Activated CD8-positive, alpha-beta T cell treated with anti-CD3 and anti-CD28 coated beads, Interleukin-2, amount 10 ng/mL, durations not matched to agents 7 days and 5 days (primary cell): ENCODE data around the gene CRYBB3. TPM values are rescaled to one million over a fixed set of nuclear protein-coding genes. Genes with fewer than 3 reads are reported as not detected.
"Not testable (repeated sequence)": the region's sequence is repeated elsewhere in the genome, so short reads cannot be mapped to it uniquely, and the experiment has no call there.

ENCODE experiments used
- ATAC-seq: fragments of 150-1000 bp; cut with Tn5 transposase; one replicate; pipeline ENCODE4 v1.10.0; 2021; ENCODE audit warnings: moderate library complexity
- CTCF ChIA-PET: fragments of 350-600 bp; sonication (Branson Sonifier 250); formaldehyde crosslinking; loops from one replicate; lab custom pipeline; 2021; ENCODE audit warnings: antibody characterized with exemption; lab: Charles Lee
- POLR2A ChIA-PET: fragments of 350-600 bp; sonication (Branson Sonifier 250); formaldehyde crosslinking; loops from one replicate; lab custom pipeline; 2021; ENCODE audit warnings: antibody characterized with exemption; lab: Charles Lee
- DNase-seq: peaks from one replicate; pipeline ENCODE4 v3.0.0-alpha.2; 2020
- H3K27ac Mint-ChIP-seq: one replicate; pipeline ENCODE4 v1.8.0; 2021; ENCODE audit warnings: mild to moderate bottlenecking, mixed read lengths
- H3K27me3 Mint-ChIP-seq: one replicate; pipeline ENCODE4 v1.8.0; 2021; ENCODE audit warnings: low read depth, mixed read lengths
- H3K36me3 Mint-ChIP-seq: one replicate; pipeline ENCODE4 v1.8.0; 2021; ENCODE audit warnings: low read depth, mixed read lengths
- H3K4me1 Mint-ChIP-seq: one replicate; pipeline ENCODE4 v1.8.0; 2021; ENCODE audit warnings: low read depth, mixed read lengths
- H3K4me3 Mint-ChIP-seq: one replicate; pipeline ENCODE4 v1.8.0; 2021; ENCODE audit warnings: mild to moderate bottlenecking, mixed read lengths
- H3K9me3 Mint-ChIP-seq: one replicate; pipeline ENCODE4 v1.8.0; 2022; ENCODE audit warnings: mixed read lengths; ENCODE audit not compliant: insufficient read depth
- total RNA-seq, 2 experiments: library from RNA; stranded (reverse); gene quantifications; one replicate each; pipeline ENCODE4 v1.2.3, GENCODE V29; 2021

The CRYBB3 gene
- total RNA-seq, 2 experiments from 2014 or later, result not detected

GRCh38 chr22:25235547-25236290 is 36.1 kb downstream of the CRYBB3 start:
- H3K36me3 Mint-ChIP-seq, result no peaks in the 10 kb centered on the region
- H3K9me3 Mint-ChIP-seq, result no peaks in the 10 kb centered on the region
- H3K27ac Mint-ChIP-seq, result no peak overlapping the region
- DNase-seq (peak; percentile 84), ATAC-seq (peak; percentile 99)
- no peak overlapping the region for H3K4me3 Mint-ChIP-seq
- ChIA-PET POLR2A (no interaction called here), CTCF (interaction anchor here (0.6 to 1.5 kb wide), 4 partner anchors 12 to 418 kb away, joined by 3 read pairs; no protein-coding TSS in a partner anchor)
- H3K27me3 Mint-ChIP-seq, result peaks cover 26% of the 10 kb centered on the region
- peaks cover 4% of the 10 kb centered on the region for H3K4me1 Mint-ChIP-seq

DNA sequence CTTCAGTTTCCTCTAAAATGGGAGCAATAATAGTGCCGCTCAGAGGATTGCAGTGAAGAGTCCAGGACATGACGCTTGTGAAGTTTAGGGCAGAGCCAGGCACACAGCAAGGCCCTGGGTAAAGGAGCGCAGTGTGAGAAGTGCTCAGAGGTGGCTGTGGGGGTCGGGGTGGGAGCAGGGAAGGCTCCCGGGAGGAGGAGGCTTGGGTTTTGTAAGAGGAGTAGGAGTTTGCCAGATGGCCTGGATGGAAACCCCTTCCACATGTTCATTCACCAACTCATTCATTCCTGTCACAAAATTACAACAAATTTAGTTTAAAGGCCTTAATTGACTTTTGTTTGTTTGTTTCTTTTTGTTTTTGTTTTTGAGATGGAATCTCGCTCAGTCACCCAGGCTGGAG is 36.8 kb downstream of the CRYBB3 start:
- H3K9me3 Mint-ChIP-seq, result no peaks in the 10 kb centered on the region
- peaks cover 4% of the 10 kb centered on the region for H3K4me1 Mint-ChIP-seq
- POLR2A ChIA-PET, result no interaction called here
- H3K27ac Mint-ChIP-seq, result no peak overlapping the region
- no peaks in the 10 kb centered on the region for H3K36me3 Mint-ChIP-seq
- no peak overlapping the region for H3K4me3 Mint-ChIP-seq
- peaks cover 31% of the 10 kb centered on the region for H3K27me3 Mint-ChIP-seq
- ATAC-seq (no peak), DNase-seq (no peak)
- CTCF ChIA-PET, result interaction anchor here (0.6 to 1.5 kb wide), 5 partner anchors 11 to 418 kb away, joined by 3 read pairs; no protein-coding TSS in a partner anchor

GRCh38 chr22:25237503-25237902 is 37.8 kb downstream of the CRYBB3 start:
- ChIA-PET POLR2A (no interaction called here), CTCF (interaction anchor here (1.4 kb wide), 1 partner anchor 156 kb away, joined by 3 read pairs; no protein-coding TSS in a partner anchor)
- Mint-ChIP-seq H3K9me3 (no peaks in the 10 kb centered on the region), H3K27me3 (peaks cover 27% of the 10 kb centered on the region), H3K27ac (no peak overlapping the region), H3K36me3 (no peaks in the 10 kb centered on the region), H3K4me3 (no peak overlapping the region), H3K4me1 (peaks cover 4% of the 10 kb centered on the region)
- ATAC-seq (no peak), DNase-seq (no peak)

DNA sequence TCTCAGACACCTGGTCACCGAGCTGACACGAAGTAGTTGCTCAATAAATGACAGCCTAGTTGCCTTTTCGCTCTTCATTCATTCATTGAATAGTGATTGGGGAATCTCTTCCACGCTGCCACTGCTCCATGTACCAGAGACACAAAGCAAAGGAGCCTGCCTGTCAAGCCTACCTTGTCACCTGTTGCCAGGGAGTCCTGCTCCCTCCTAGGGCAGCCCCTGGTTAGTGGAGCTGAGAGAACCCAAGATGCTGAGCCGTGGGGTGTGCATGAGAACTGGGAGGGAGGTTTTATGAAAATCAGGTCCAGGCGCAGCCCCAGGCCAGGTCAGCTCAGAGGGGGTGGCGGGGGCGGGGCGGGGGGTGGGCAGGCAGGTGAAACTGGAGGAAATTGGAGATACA is 38.4 kb downstream of the CRYBB3 start:
- ATAC-seq, POLR2A ChIA-PET, H3K36me3 Mint-ChIP-seq, H3K27ac Mint-ChIP-seq, H3K9me3 Mint-ChIP-seq, DNase-seq, CTCF ChIA-PET, H3K4me3 Mint-ChIP-seq, H3K4me1 Mint-ChIP-seq: not testable (repeated sequence)
- peaks cover 27% of the 10 kb centered on the region for H3K27me3 Mint-ChIP-seq

DNA sequence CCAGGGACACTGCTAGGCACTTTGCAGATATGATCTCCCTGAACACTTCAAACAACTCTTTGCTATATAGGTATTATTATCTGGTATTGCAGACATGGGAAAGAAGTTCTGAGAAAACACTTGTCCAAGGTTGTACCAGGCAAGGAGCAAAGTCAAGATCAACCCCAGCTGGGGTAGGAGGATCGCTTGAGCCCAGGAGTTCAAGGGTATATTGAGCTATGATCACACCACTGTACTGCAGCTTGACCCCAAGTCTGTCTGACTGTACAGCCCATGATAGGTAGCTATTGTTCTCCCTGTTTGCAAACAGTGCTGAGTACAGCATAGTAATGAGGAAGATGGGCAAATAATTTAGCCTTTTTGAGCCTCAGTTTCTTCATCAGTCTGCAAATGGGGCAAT is 55.5 kb downstream of the CRYBB3 start:
- H3K27ac Mint-ChIP-seq, DNase-seq, CTCF ChIA-PET, H3K4me3 Mint-ChIP-seq, ATAC-seq, H3K27me3 Mint-ChIP-seq, POLR2A ChIA-PET, H3K9me3 Mint-ChIP-seq, H3K4me1 Mint-ChIP-seq, H3K36me3 Mint-ChIP-seq: not testable (repeated sequence)

Other genes starting within 250 kb of the CRYBB3 start
- gene KIAA1671, start 247.1 kb upstream of the CRYBB3 start, total RNA-seq, result 1 to 10 TPM; 5.1 to 5.5 TPM
- gene CRYBB2, start 19.8 kb downstream of the CRYBB3 start, total RNA-seq, result not detected